ENCODE results near the gene CENPS. TPM values are rescaled to one million over a fixed set of nuclear protein-coding genes. Genes with fewer than 3 reads are reported as not detected.

CENPS gene
- total RNA-seq, 2 donors from 2014 or later = 21.8 to 34.8 TPM

DNA sequence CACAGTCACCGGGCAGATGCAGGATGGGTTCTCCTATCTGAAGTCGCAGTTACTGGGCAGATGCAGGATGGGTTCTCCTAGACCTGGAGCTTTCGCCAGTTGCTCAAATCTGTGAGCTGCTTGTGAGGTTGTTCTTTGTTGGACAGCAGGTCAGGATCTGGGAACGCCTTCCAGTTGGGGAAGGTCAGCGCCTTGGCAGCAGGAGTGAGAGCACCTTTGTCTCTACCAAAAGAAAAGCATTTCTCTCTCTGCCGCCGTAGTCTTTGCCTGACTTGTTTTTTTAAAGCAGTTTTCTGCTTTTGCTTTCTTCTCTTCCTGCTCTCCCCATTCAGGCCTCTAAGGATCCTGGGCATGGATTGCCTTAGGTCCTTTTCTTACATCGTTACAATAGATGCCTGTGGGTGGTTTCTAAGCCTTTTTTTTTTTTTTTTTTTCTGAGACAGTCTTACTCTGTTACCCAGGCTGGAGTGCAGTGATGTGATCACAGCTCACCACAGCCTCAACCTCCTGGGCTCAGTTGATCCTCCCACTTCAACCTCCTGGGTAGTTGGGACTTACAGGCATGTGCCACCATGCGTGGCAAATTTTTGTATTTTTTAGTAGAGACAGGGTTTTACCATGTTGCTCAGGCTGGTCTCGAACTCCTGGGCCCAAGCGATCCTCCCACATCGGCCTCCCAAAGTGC, 60.2 kb downstream of the CENPS start:
- no peak overlapping the region for H3K4me3 ChIP-seq
- intact Hi-C loops (cut with DNase I) = no loop called here

More for the DNA sequence above, 60.2 kb downstream of the CENPS start:
- no peak for DNase-seq (ENCODE audit: low spot score)
- no peak overlapping the region for H3K27ac ChIP-seq
- no peak for TF ChIP-seq POLR2AphosphoS5 (IDR thresholded peaks at IDR 0.05)
- TF ChIP-seq POLR2A (IDR thresholded peaks at IDR 0.05) = no peak
- TF ChIP-seq, protein P1, sequence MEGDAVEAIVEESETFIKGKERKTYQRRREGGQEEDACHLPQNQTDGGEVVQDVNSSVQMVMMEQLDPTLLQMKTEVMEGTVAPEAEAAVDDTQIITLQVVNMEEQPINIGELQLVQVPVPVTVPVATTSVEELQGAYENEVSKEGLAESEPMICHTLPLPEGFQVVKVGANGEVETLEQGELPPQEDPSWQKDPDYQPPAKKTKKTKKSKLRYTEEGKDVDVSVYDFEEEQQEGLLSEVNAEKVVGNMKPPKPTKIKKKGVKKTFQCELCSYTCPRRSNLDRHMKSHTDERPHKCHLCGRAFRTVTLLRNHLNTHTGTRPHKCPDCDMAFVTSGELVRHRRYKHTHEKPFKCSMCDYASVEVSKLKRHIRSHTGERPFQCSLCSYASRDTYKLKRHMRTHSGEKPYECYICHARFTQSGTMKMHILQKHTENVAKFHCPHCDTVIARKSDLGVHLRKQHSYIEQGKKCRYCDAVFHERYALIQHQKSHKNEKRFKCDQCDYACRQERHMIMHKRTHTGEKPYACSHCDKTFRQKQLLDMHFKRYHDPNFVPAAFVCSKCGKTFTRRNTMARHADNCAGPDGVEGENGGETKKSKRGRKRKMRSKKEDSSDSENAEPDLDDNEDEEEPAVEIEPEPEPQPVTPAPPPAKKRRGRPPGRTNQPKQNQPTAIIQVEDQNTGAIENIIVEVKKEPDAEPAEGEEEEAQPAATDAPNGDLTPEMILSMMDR (IDR thresholded peaks at IDR 0.05) = no peak
- H3K9me3 ChIP-seq = no peaks in the 10 kb centered on the region
- H3K4me1 ChIP-seq (replicated peaks) = peaks cover 3% of the 10 kb centered on the region
- H3K36me3 ChIP-seq = no peaks in the 10 kb centered on the region
- 77% methylated on average over 12 of the region's 12 CpGs for WGBS
- no peaks in the 10 kb centered on the region for H3K27me3 ChIP-seq (replicated peaks; ENCODE audit: insufficient read depth)

Other genes starting within 250 kb of the CENPS start
- gene KIF1B, start 219.9 kb upstream of the CENPS start, total RNA-seq = 10 to 100 TPM; 31.3 to 56.8 TPM
- 100 to 1,000 TPM in 1 of 2 donors, 10 to 100 TPM in 1; 77.1 to 151 TPM for gene PGD, start 31.4 kb upstream of the CENPS start, total RNA-seq
- gene CORT, start 19.6 kb downstream of the CENPS start, total RNA-seq = 1 to 10 TPM; 1.1 to 1.4 TPM
- gene DFFA, start 42.1 kb downstream of the CENPS start, total RNA-seq = 10 to 100 TPM; 24.8 to 35.5 TPM
- gene PEX14, start 44.5 kb downstream of the CENPS start, total RNA-seq = 10 to 100 TPM; 26.1 to 34.7 TPM